ENCODE results near the gene HOXA5.

Gene HOXA5

DNA sequence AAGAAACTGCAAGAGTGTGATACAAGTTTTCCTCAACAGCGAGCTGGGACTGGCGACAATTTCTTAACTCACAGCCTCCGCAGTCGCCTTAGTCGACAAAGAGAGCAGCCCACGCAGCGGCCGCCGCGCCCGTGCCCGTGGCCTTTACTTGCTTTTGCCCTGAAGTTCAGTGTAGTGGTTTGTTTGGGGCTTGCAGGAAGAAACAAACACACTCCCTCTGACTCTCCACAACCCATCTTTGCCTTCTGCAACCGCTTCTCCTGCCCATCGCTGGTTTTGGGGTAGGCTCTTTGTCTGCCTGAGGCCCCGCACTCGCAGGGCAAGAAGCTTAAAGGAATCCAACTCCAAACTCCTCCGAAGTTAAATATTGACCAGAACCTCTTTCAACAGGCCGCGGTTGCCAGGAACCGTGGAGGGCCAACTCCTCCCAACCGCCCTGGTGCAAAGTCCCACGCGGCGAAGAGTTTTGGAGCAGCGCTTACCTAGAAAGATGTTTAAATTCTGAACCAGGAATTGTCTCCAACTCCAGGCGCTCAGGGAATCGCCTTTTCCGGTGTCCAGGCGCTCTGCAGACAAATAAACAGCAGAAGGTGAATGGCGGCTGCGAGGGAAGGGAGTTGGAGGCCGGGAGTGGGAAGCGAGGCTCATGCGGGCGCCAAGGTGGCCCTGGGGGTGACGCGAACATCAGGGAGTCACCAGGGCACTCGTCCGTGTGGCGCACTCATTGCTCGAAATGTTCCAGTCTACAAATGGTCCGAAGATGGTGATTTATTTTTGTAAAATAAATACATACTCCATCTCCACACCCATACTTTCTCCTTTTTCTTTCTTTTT lies 21.2 kb downstream of the HOXA5 start:
- no peak overlapping the region for H3K4me3 ChIP-seq (ENCODE audit: low read length)
- H2AFZ ChIP-seq (ENCODE audit: low read depth, low read length): no peak overlapping the region
- H3K9me3 ChIP-seq (ENCODE audit: low read length): no peaks in the 10 kb centered on the region
- H3K36me3 ChIP-seq (ENCODE audit: insufficient read depth, low read length): no peaks in the 10 kb centered on the region
- peaks cover 97% of the 10 kb centered on the region for H3K27me3 ChIP-seq (ENCODE audit: insufficient read depth, low read length)
- H3K4me1 ChIP-seq (ENCODE audit: insufficient read depth, low read length): no peaks in the 10 kb centered on the region

DNA sequence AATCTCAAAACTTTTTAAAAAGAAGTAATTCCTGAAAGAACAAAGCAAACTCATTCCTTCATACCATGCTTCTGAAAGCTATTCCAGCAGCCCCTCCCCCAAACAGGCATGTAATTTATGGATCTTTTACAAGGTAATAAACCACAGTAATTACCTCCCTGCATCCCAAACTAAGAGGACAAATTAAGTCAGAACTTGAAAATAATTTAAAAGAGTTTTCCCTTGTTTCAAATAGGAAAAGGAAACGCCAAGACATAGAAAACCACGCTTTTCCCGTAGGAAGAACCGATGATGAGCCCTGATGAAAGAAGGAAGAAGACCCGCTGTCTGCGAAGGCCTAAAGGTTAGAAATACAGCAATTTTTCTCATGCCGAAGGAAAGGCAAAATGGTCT lies 21.8 kb downstream of the HOXA5 start:
- Histone ChIP-seq H2AFZ (ENCODE audit: low read depth, low read length) (no peak overlapping the region), H3K4me3 (ENCODE audit: low read length) (no peak overlapping the region), H3K4me1 (ENCODE audit: insufficient read depth, low read length) (no peaks in the 10 kb centered on the region), H3K27me3 (ENCODE audit: insufficient read depth, low read length) (peaks cover 97% of the 10 kb centered on the region), H3K9me3 (ENCODE audit: low read length) (no peaks in the 10 kb centered on the region), H3K36me3 (ENCODE audit: insufficient read depth, low read length) (no peaks in the 10 kb centered on the region)

- Histone ChIP-seq H3K4me1 (ENCODE audit: insufficient read depth, low read length) (no peaks in the 10 kb centered on the region), H3K27me3 (ENCODE audit: insufficient read depth, low read length) (peaks cover 96% of the 10 kb centered on the region)
Measured at GRCh38 chr7:27119412-27119911, 24.0 kb downstream of the HOXA5 start.

DNA sequence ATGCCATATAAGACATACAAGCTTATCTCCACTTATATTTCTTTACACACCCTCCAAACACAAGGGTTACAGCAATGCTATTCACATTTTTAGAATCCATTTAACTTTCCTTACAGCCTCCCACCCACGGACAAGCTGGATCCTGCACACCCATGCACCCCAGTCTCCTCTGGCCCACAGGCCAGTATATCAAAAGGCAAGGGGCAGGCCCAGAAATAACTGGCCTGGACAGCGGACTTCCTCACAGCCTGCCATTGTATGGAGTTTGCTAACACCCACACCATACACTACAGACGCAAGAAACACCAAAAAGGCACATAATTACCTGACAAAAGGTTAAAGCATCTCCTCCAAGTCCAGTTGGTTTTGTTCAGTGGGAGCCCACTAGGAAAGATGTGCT lies 24.9 kb downstream of the HOXA5 start:
- Histone ChIP-seq H3K4me1 (ENCODE audit: insufficient read depth, low read length) (no peaks in the 10 kb centered on the region), H3K4me3 (ENCODE audit: low read length) (no peak overlapping the region), H3K9me3 (ENCODE audit: low read length) (no peaks in the 10 kb centered on the region), H3K36me3 (ENCODE audit: insufficient read depth, low read length) (no peaks in the 10 kb centered on the region), H3K27me3 (ENCODE audit: insufficient read depth, low read length) (peaks cover 92% of the 10 kb centered on the region), H2AFZ (ENCODE audit: low read depth, low read length) (no peak overlapping the region)

More at GRCh38 chr7:27119412-27119911, 24.0 kb downstream of the HOXA5 start:
- no peaks in the 10 kb centered on the region for H3K9me3 ChIP-seq (ENCODE audit: low read length)
- H3K36me3 ChIP-seq (ENCODE audit: insufficient read depth, low read length): no peaks in the 10 kb centered on the region
- no peak overlapping the region for H2AFZ ChIP-seq (ENCODE audit: low read depth, low read length)
- H3K4me3 ChIP-seq (ENCODE audit: low read length): no peak overlapping the region

DNA sequence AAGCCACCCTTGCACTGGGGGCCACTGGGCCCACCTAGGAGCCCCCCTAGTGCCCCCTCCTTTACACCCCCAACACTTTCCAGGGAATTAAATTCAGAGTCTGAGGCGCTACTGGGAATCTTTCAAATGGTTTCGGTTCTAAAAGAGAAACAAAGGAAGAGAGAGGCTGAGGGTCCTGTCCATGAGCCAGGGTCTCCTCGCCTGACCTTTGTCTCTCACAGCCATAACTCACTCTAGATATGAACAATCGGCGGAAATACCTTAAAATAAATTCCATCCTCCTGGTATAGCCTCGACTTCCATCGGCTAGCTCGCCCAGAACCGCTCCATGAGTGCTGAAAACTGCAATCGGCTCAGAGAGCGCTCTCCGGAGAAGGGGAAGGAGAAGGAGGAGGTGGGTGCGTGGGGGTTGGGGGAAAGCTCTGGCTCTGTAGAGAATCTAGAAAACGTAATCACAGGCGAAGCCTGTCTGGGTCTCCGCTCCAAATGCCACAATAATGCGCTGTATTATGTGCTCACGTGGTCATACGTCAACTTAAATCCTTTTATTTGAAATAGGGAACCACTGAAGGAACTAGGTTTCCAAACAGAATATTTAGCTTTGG lies 25.5 kb downstream of the HOXA5 start:
- H3K4me3 ChIP-seq (ENCODE audit: low read length): no peak overlapping the region
- H3K4me1 ChIP-seq (ENCODE audit: insufficient read depth, low read length): no peaks in the 10 kb centered on the region
- no peak overlapping the region for H2AFZ ChIP-seq (ENCODE audit: low read depth, low read length)
- peaks cover 92% of the 10 kb centered on the region for H3K27me3 ChIP-seq (ENCODE audit: insufficient read depth, low read length)
- no peaks in the 10 kb centered on the region for H3K9me3 ChIP-seq (ENCODE audit: low read length)
- H3K36me3 ChIP-seq (ENCODE audit: insufficient read depth, low read length): no peaks in the 10 kb centered on the region

GRCh38 chr7:27116962-27117886 lies 26.3 kb downstream of the HOXA5 start:
- Histone ChIP-seq H3K4me1 (ENCODE audit: insufficient read depth, low read length) (no peaks in the 10 kb centered on the region), H3K36me3 (ENCODE audit: insufficient read depth, low read length) (no peaks in the 10 kb centered on the region), H3K4me3 (ENCODE audit: low read length) (no peak overlapping the region), H3K27me3 (ENCODE audit: insufficient read depth, low read length) (peaks cover 92% of the 10 kb centered on the region), H3K9me3 (ENCODE audit: low read length) (no peaks in the 10 kb centered on the region), H2AFZ (ENCODE audit: low read depth, low read length) (no peak overlapping the region)

DNA sequence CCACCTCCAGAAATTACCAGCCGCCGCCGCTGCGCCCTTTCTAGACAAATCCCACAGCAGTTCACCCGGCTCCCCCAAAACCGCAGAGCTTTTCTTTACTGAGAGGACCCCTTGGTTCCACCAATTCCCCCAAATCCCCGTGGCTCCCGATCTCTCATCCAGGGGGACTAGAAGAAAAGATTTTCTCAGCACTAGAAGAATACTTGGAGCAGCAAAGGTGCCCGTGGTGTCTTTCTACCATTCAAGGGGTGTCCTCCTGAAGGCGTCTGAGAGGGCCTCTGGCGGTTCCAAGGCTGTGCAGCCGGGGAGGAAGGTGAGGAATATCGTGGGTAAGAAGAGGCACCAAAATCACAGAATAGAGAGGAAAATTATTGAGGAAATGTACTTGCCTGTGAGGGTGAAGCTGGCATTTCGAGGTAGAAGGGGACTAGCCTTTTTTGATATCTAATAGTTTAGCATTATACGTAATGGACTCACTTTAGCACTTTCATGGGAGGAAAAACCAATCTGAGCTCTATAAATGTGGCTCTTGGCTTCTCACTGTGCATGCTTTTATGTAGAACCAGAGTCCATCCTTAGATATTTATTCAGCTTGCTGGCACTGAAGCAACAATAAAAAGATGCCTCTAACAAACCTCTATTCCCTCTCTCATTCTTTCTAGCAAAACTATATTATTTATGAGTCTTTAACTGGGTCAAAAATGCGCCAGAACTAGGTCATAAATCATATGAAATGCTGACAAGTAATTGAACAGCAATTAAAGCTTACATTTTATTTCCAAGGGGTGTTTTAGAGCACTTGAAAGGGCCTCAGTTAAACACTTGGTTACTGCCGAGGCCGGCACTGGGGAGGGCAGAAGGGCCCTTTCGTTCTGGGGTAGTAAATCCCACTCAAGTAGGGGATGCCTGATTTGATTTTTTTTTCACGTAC lies 27.2 kb downstream of the HOXA5 start:
- Histone ChIP-seq H3K27me3 (ENCODE audit: insufficient read depth, low read length) (peaks cover 92% of the 10 kb centered on the region), H2AFZ (ENCODE audit: low read depth, low read length) (no peak overlapping the region), H3K9me3 (ENCODE audit: low read length) (no peaks in the 10 kb centered on the region), H3K36me3 (ENCODE audit: insufficient read depth, low read length) (no peaks in the 10 kb centered on the region), H3K4me3 (ENCODE audit: low read length) (no peak overlapping the region), H3K4me1 (ENCODE audit: insufficient read depth, low read length) (no peaks in the 10 kb centered on the region)

DNA sequence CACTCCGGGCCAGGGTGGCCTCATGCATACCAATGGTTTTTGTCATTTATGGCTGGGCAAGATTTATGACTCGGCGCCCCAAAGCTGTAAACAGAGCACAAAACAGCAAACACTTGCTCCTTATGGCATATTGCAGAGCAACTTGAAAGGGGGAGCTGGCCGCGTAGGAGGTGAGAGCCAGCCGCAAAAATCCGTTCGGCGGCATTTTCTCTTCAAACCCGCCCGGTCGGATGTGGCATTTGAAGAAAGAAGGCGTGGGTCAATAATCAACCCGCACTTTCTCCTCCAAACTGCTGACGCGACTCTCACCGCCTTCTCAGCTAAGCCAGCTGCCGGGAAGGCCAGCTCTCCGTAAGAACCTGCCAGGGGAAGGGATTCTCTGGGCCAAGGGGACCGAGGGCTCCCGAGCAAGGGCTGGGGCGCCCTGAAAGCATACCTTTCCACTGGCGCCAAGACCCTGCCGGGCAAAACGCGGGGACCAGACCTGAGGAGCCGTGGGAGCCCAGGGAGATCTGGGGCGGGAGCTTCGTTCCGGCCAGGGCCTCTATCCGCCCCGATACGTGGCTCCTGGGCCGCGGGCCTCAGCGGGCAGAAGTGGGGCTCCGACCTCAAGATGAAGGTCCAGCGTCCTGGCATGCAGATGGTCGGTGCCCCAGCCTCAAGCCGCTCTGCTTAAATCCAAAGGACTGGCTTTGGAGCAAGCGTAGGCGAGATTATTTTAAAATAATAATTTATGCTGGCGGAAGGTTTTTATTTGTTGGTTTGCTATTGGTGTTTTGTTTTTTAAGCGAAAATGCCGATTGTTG lies 28.1 kb downstream of the HOXA5 start:
- H2AFZ ChIP-seq (ENCODE audit: low read depth, low read length): no peak overlapping the region
- peaks cover 92% of the 10 kb centered on the region for H3K27me3 ChIP-seq (ENCODE audit: insufficient read depth, low read length)
- H3K36me3 ChIP-seq (ENCODE audit: insufficient read depth, low read length): no peaks in the 10 kb centered on the region
- H3K4me1 ChIP-seq (ENCODE audit: insufficient read depth, low read length): no peaks in the 10 kb centered on the region
- peaks cover 2% of the 10 kb centered on the region for H3K9me3 ChIP-seq (ENCODE audit: low read length)
- H3K4me3 ChIP-seq (ENCODE audit: low read length): no peak overlapping the region

- H3K36me3 ChIP-seq (ENCODE audit: insufficient read depth, low read length): no peaks in the 10 kb centered on the region
- no peak overlapping the region for H2AFZ ChIP-seq (ENCODE audit: low read depth, low read length)
- no peak overlapping the region for H3K4me3 ChIP-seq (ENCODE audit: low read length)
- peaks cover 2% of the 10 kb centered on the region for H3K9me3 ChIP-seq (ENCODE audit: low read length)
- H3K4me1 ChIP-seq (ENCODE audit: insufficient read depth, low read length): no peaks in the 10 kb centered on the region
- H3K27me3 ChIP-seq (ENCODE audit: insufficient read depth, low read length): peaks cover 93% of the 10 kb centered on the region
Measured at GRCh38 chr7:27114881-27115220, 28.6 kb downstream of the HOXA5 start.

- Histone ChIP-seq H3K9me3 (ENCODE audit: low read length) (peaks cover 2% of the 10 kb centered on the region), H2AFZ (ENCODE audit: low read depth, low read length) (no peak overlapping the region), H3K27me3 (ENCODE audit: insufficient read depth, low read length) (peaks cover 93% of the 10 kb centered on the region), H3K4me1 (ENCODE audit: insufficient read depth, low read length) (no peaks in the 10 kb centered on the region), H3K4me3 (ENCODE audit: low read length) (no peak overlapping the region), H3K36me3 (ENCODE audit: insufficient read depth, low read length) (no peaks in the 10 kb centered on the region)
Measured at GRCh38 chr7:27113991-27114769, 29.3 kb downstream of the HOXA5 start.
